ENCODE results near the gene CORIN. TPM values are rescaled to one million over a fixed set of nuclear protein-coding genes. Genes with fewer than 3 reads are reported as not detected.

The CORIN gene
- total and polyA plus RNA-seq, 2 donors (not counting 1 experiment from before 2014, with no cell fraction given), result 0.25 TPM; not detected in 1

DNA sequence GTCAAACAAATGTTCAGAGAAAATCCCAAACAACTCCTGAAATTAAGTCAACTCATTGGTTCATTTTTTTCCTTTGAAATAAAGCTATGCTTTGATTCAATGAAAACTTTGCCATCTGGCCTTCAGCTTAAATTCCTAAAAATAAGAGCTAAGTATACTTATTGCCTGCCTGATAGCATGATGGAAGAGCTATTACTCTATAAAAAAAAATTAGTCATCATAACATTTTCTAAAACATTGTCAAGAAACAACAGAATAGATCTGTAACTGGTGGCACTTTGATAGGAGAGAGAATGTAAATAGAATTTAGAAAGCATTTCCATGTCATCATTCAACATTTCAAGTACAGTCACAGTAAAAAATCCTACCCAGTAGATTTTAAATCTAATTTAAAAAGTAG lies 136.6 kb downstream of the CORIN start:
- CTCF ChIA-PET, result no interaction called here
- H3K4me1 Mint-ChIP-seq, result no peaks in the 10 kb centered on the region
- no peaks in the 10 kb centered on the region for H4K20me1 ChIP-seq (ENCODE audit: control insufficient read depth, insufficient read depth, low read length, poor library complexity, severe bottlenecking)
- H2AFZ ChIP-seq (ENCODE audit: insufficient read depth, low read depth, low read length, poor library complexity, severe bottlenecking), result no peak overlapping the region
- no peak overlapping the region for H3K27ac ChIP-seq (ENCODE audit: low read length in 2 of 2)
- H3K4me3 ChIP-seq (ENCODE audit: control extremely low read depth in 1 of 5, extremely low read depth in 1 of 5, insufficient read depth in 1 of 5, low read depth in 2 of 5, low read length in 4 of 5), result no peak overlapping the region
- no peak for DNase-seq
- POLR2A ChIA-PET, result no interaction called here
- peaks cover 35% of the 10 kb centered on the region for H3K27me3 Mint-ChIP-seq
- TF ChIP-seq, protein P1, sequence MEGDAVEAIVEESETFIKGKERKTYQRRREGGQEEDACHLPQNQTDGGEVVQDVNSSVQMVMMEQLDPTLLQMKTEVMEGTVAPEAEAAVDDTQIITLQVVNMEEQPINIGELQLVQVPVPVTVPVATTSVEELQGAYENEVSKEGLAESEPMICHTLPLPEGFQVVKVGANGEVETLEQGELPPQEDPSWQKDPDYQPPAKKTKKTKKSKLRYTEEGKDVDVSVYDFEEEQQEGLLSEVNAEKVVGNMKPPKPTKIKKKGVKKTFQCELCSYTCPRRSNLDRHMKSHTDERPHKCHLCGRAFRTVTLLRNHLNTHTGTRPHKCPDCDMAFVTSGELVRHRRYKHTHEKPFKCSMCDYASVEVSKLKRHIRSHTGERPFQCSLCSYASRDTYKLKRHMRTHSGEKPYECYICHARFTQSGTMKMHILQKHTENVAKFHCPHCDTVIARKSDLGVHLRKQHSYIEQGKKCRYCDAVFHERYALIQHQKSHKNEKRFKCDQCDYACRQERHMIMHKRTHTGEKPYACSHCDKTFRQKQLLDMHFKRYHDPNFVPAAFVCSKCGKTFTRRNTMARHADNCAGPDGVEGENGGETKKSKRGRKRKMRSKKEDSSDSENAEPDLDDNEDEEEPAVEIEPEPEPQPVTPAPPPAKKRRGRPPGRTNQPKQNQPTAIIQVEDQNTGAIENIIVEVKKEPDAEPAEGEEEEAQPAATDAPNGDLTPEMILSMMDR (IDR thresholded peaks at IDR 0.05), result no peak
- TF ChIP-seq EZH2 (IDR thresholded peaks at IDR 0.05; ENCODE audit: borderline replicate concordance, insufficient read depth, low read depth, low read length, poor library complexity, severe bottlenecking), result no peak
- no peak for ATAC-seq (ENCODE audit: low read depth)
- peaks cover 0 to 6% (median 0%) of the 10 kb centered on the region in 4 experiments for H3K27me3 ChIP-seq (replicated peaks in 1 of 4; ENCODE audit: control extremely low read depth in 1 of 4, control insufficient read depth in 3 of 4, insufficient read depth in 4 of 4, low read length in 3 of 4)
- no peaks in the 10 kb centered on the region for H3K9me3 Mint-ChIP-seq (ENCODE audit: insufficient read depth)
- no peaks in the 10 kb centered on the region for H3K36me3 ChIP-seq (replicated peaks in 1 of 2; ENCODE audit: control extremely low read depth in 1 of 2, control insufficient read depth in 1 of 2, extremely low read depth in 1 of 2, insufficient read depth in 2 of 2, low read length in 1 of 2)
- intact Hi-C loops (cut with micrococcal nuclease), result no loop called here
- no peak overlapping the region for H3K9ac ChIP-seq (ENCODE audit: low read length)
- no peaks in the 10 kb centered on the region for H3K4me1 ChIP-seq (ENCODE audit: control insufficient read depth in 2 of 2, insufficient read depth in 2 of 2, low read length in 2 of 2)
- no peak overlapping the region for H3K4me3 Mint-ChIP-seq
- H3K79me2 ChIP-seq (ENCODE audit: control insufficient read depth, insufficient read depth, low read length), result no peaks in the 10 kb centered on the region
- no peak overlapping the region for H3K4me2 ChIP-seq (replicated peaks; ENCODE audit: low read depth, low read length, poor library complexity, severe bottlenecking)
- H3K9me3 ChIP-seq (ENCODE audit: control extremely low read depth in 1 of 3, control insufficient read depth in 2 of 3, insufficient read depth in 1 of 3, low read length in 2 of 3), result no peaks in the 10 kb centered on the region
- H3K27ac Mint-ChIP-seq, result no peak overlapping the region

DNA sequence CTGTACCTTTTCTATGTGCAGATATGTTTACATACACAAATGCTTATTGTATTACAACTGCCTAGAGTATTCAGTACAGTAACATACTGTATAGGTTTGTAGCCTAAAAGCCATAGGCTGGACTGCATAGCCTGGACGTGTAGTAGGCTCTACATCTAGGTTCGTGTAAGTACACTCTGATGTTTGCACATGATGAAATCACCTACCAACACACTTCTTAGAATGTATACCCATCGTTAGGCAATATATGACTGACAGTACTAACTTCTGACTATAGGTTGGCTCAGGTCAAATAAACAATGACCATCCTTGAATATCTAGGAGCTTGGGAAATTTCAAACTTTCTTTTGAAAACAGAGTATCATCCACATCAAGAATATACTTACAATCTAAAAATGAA lies 139.0 kb downstream of the CORIN start:
- no peak overlapping the region for H3K27ac ChIP-seq (ENCODE audit: low read length in 2 of 2)
- no peak for DNase-seq
- 100% methylated on average over 1 of the region's 3 CpGs for WGBS (ENCODE audit: insufficient coverage)
- Mint-ChIP-seq H3K27ac (no peak overlapping the region), H3K27me3 (peaks cover 26% of the 10 kb centered on the region), H3K9me3 (ENCODE audit: insufficient read depth) (no peaks in the 10 kb centered on the region), H3K4me1 (no peaks in the 10 kb centered on the region), H3K4me3 (no peak overlapping the region)
- peaks cover 0 to 9% (median 0%) of the 10 kb centered on the region in 4 experiments for H3K27me3 ChIP-seq (replicated peaks in 1 of 4; ENCODE audit: control extremely low read depth in 1 of 4, control insufficient read depth in 3 of 4, insufficient read depth in 4 of 4, low read length in 3 of 4)
- H3K4me3 ChIP-seq (ENCODE audit: control extremely low read depth in 1 of 5, extremely low read depth in 1 of 5, insufficient read depth in 1 of 5, low read depth in 2 of 5, low read length in 4 of 5), result no peak overlapping the region
- CTCF ChIA-PET, result no interaction called here
- H3K36me3 ChIP-seq (replicated peaks in 1 of 2; ENCODE audit: control extremely low read depth in 1 of 2, control insufficient read depth in 1 of 2, extremely low read depth in 1 of 2, insufficient read depth in 2 of 2, low read length in 1 of 2), result no peaks in the 10 kb centered on the region
- no peaks in the 10 kb centered on the region for H3K4me1 ChIP-seq (ENCODE audit: control insufficient read depth in 2 of 2, insufficient read depth in 2 of 2, low read length in 2 of 2)
- no peak for ATAC-seq (ENCODE audit: low read depth)
- intact Hi-C loops (cut with micrococcal nuclease), result no loop called here
- no peaks in the 10 kb centered on the region for H4K20me1 ChIP-seq (ENCODE audit: control insufficient read depth, insufficient read depth, low read length, poor library complexity, severe bottlenecking)
- no peaks in the 10 kb centered on the region for H3K9me3 ChIP-seq (ENCODE audit: control extremely low read depth in 1 of 3, control insufficient read depth in 2 of 3, insufficient read depth in 1 of 3, low read length in 2 of 3)
- no peak overlapping the region for H2AFZ ChIP-seq (ENCODE audit: insufficient read depth, low read depth, low read length, poor library complexity, severe bottlenecking)
- H3K9ac ChIP-seq (ENCODE audit: low read length), result no peak overlapping the region
- H3K4me2 ChIP-seq (replicated peaks; ENCODE audit: low read depth, low read length, poor library complexity, severe bottlenecking), result no peak overlapping the region
- POLR2A ChIA-PET, result no interaction called here
- TF ChIP-seq, protein P1 (IDR thresholded peaks at IDR 0.05), result no peak
- no peak for TF ChIP-seq EZH2 (IDR thresholded peaks at IDR 0.05; ENCODE audit: borderline replicate concordance, insufficient read depth, low read depth, low read length, poor library complexity, severe bottlenecking)
- no peaks in the 10 kb centered on the region for H3K79me2 ChIP-seq (ENCODE audit: control insufficient read depth, insufficient read depth, low read length)

Measured in B cell (primary cell).